GM18517 (cell line): ENCODE data around the gene LCN10.
"Not testable (repeated sequence)": the region's sequence is repeated elsewhere in the genome, so short reads cannot be mapped to it uniquely, and the experiment has no call there.

Experiments used
- ATAC-seq: cut with Tn5 transposase; IDR thresholded peaks from one replicate; pipeline ENCODE4 v1.9.1; 2021; ENCODE audit warnings: mild to moderate bottlenecking, moderate library complexity; ENCODE audit not compliant: unreplicated experiment

LCN10 gene

GRCh38 chr9:136721339-136722092 lies 21.2 kb downstream of the LCN10 start:
- ATAC-seq, result no peak

GRCh38 chr9:136720898-136721338 lies 21.8 kb downstream of the LCN10 start:
- ATAC-seq, result no peak

- ATAC-seq, result no peak
Measured at GRCh38 chr9:136720251-136720897, 22.4 kb downstream of the LCN10 start.

GRCh38 chr9:136719195-136719880 lies 23.4 kb downstream of the LCN10 start:
- no peak for ATAC-seq

GRCh38 chr9:136718345-136719194 lies 24.2 kb downstream of the LCN10 start:
- ATAC-seq, result no peak

- ATAC-seq, result no peak
Measured at GRCh38 chr9:136717399-136717798, 25.3 kb downstream of the LCN10 start.

GRCh38 chr9:136714893-136715274 lies 27.9 kb downstream of the LCN10 start:
- ATAC-seq, result no peak

GRCh38 chr9:136714096-136714892 lies 28.4 kb downstream of the LCN10 start:
- no peak for ATAC-seq

GRCh38 chr9:136713550-136713949 lies 29.2 kb downstream of the LCN10 start:
- no peak for ATAC-seq

- no peak for ATAC-seq
Measured at GRCh38 chr9:136712690-136713544, 29.8 kb downstream of the LCN10 start.

GRCh38 chr9:136711751-136712689 lies 30.7 kb downstream of the LCN10 start, which contains the start of gene DIPK1B:
Gene DIPK1B (plus strand): TSS chr9:136712572. CDS start chr9:136712666, 94 bp downstream.
- ATAC-seq, result no peak

GRCh38 chr9:136711219-136711648 lies 31.5 kb downstream of the LCN10 start:
- ATAC-seq, result not testable (repeated sequence)

- no peak for ATAC-seq
Measured at GRCh38 chr9:136710543-136710942, 32.2 kb downstream of the LCN10 start.

GRCh38 chr9:136709454-136710109 lies 33.2 kb downstream of the LCN10 start:
- ATAC-seq, result no peak

- ATAC-seq, result no peak
Measured at GRCh38 chr9:136707849-136708517, 34.8 kb downstream of the LCN10 start.

- no peak for ATAC-seq
Measured at GRCh38 chr9:136707011-136707410, 35.7 kb downstream of the LCN10 start.

- no peak for ATAC-seq
Measured at GRCh38 chr9:136705564-136705963, 37.2 kb downstream of the LCN10 start.
